ENCODE data around the gene TMTC4.
A peak's percentile ranks its signal among the peaks of the same experiment; 100 is the strongest.

The TMTC4 gene

GRCh38 chr13:100610391-100611347 is 63.9 kb downstream of the TMTC4 start:
- H3K27me3 ChIP-seq = no peaks in the 10 kb centered on the region
- H3K4me1 ChIP-seq (ENCODE audit: control insufficient read depth in 1 of 2, insufficient read depth in 1 of 2, low read depth in 1 of 2, low read length in 1 of 2) = peaks cover 7 to 10% of the 10 kb centered on the region in 2 experiments
- TF ChIP-seq CTCF (IDR thresholded peaks at IDR 0.05) = no peak
- H3K4me3 ChIP-seq (ENCODE audit: low read depth in 1 of 2, low read length in 1 of 2) = no peak overlapping the region
- peak overlapping the region; percentile 10 for H3K27ac ChIP-seq
- no peaks in the 10 kb centered on the region for H3K36me3 ChIP-seq
- H3K9me3 ChIP-seq = no peaks in the 10 kb centered on the region

GRCh38 chr13:100608906-100609305 is 65.7 kb downstream of the TMTC4 start:
- no peaks in the 10 kb centered on the region for H3K9me3 ChIP-seq
- no peak overlapping the region for H3K4me3 ChIP-seq (ENCODE audit: low read depth in 1 of 2, low read length in 1 of 2)
- H3K27me3 ChIP-seq = no peaks in the 10 kb centered on the region
- H3K36me3 ChIP-seq = no peaks in the 10 kb centered on the region
- TF ChIP-seq CTCF (IDR thresholded peaks at IDR 0.05) = no peak
- H3K4me1 ChIP-seq (ENCODE audit: control insufficient read depth in 1 of 2, insufficient read depth in 1 of 2, low read depth in 1 of 2, low read length in 1 of 2) = peaks cover 7 to 10% of the 10 kb centered on the region in 2 experiments
- no peak overlapping the region for H3K27ac ChIP-seq

- H3K36me3 ChIP-seq = no peaks in the 10 kb centered on the region
- H3K4me1 ChIP-seq (ENCODE audit: control insufficient read depth in 1 of 2, insufficient read depth in 1 of 2, low read depth in 1 of 2, low read length in 1 of 2) = peaks cover 7 to 10% of the 10 kb centered on the region in 2 experiments
- no peaks in the 10 kb centered on the region for H3K27me3 ChIP-seq
- H3K27ac ChIP-seq = no peak overlapping the region
- no peaks in the 10 kb centered on the region for H3K9me3 ChIP-seq
- TF ChIP-seq CTCF (IDR thresholded peaks at IDR 0.05) = no peak
- H3K4me3 ChIP-seq (ENCODE audit: low read depth in 1 of 2, low read length in 1 of 2) = no peak overlapping the region
Observed at GRCh38 chr13:100608489-100608888, 66.1 kb downstream of the TMTC4 start.

GRCh38 chr13:100604918-100605710 is 69.5 kb downstream of the TMTC4 start:
- no peak overlapping the region for H3K4me3 ChIP-seq (ENCODE audit: low read depth in 1 of 2, low read length in 1 of 2)
- H3K9me3 ChIP-seq = no peaks in the 10 kb centered on the region
- H3K27me3 ChIP-seq = no peaks in the 10 kb centered on the region
- peaks cover 14 to 17% of the 10 kb centered on the region in 2 experiments for H3K4me1 ChIP-seq (ENCODE audit: control insufficient read depth in 1 of 2, insufficient read depth in 1 of 2, low read depth in 1 of 2, low read length in 1 of 2)
- no peak overlapping the region for H3K27ac ChIP-seq
- H3K36me3 ChIP-seq = no peaks in the 10 kb centered on the region
- no peak for TF ChIP-seq CTCF (IDR thresholded peaks at IDR 0.05)

GRCh38 chr13:100602493-100603111 is 72.0 kb downstream of the TMTC4 start:
- Histone ChIP-seq H3K27me3 (no peaks in the 10 kb centered on the region), H3K9me3 (no peaks in the 10 kb centered on the region), H3K36me3 (no peaks in the 10 kb centered on the region), H3K27ac (no peak overlapping the region), H3K4me3 (ENCODE audit: low read depth in 1 of 2, low read length in 1 of 2) (no peak overlapping the region), H3K4me1 (ENCODE audit: control insufficient read depth in 1 of 2, insufficient read depth in 1 of 2, low read depth in 1 of 2, low read length in 1 of 2) (peaks cover 10 to 17% of the 10 kb centered on the region in 2 experiments)
- no peak for TF ChIP-seq CTCF (IDR thresholded peaks at IDR 0.05)
